SKM-1 treated with dmso at 0.1 percent for 144 hours (cell line): ENCODE measurements around the gene GH1.
"Not testable (repeated sequence)": the region's sequence is repeated elsewhere in the genome, so short reads cannot be mapped to it uniquely, and the experiment has no call there.

Source experiments
- DNase-seq: peaks from one replicate; lab custom pipeline; 2025; ENCODE audit not compliant: unreplicated experiment; lab: John Stamatoyannopoulos, UW

The GH1 gene

DNA sequence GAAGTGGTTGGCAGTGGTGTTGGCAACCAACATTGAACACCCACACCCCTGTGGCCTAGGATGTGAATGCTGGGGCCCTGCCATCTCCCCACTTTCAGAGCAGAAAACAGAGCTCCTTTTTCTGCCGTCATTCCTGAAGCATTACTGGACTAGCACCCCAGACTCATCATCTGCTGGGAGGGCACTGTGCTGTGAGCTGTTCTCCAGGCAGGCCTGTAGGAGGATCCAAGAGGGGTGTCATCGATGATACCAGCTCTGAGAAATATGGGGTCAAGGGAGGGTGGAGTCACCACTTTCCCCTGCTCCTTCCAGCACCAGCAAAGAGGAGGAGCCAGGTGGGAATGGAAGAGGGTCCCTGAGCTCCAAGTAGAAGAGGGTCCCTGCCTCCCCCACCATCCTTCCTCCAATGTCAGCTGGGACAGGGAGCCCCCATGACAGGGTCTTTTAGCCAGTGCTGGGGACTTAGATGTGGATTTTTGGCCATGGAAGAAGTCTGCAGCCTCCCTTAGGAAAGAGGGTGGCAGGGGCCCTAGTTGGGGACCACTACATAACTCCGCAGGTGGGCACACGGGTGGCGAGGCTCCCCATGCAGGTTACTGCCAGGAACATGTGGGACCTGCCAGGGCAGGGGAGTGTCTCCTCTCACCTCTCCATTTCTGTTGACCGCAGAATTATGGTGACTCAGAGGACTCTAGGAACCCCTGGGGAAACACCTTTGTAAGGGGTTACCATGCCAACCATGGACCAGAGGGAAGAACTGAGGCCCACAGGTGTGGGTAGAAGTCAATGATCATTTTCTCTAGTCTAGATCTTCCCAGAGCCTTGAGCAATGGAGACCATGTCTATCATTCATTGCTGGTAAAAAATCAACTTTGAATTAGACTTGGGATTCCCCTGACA lies 19.5 kb downstream of the GH1 start:
- DNase-seq, result not testable (repeated sequence)

- not testable (repeated sequence) for DNase-seq
Measured at GRCh38 chr17:63896524-63897354, 21.9 kb downstream of the GH1 start, which contains the start of gene CSH1. CSH1 (minus strand) TSS chr17:63896574; CDS start chr17:63896511, 63 bp downstream.

GRCh38 chr17:63894821-63895220 lies 23.8 kb downstream of the GH1 start:
- not testable (repeated sequence) for DNase-seq

DNA sequence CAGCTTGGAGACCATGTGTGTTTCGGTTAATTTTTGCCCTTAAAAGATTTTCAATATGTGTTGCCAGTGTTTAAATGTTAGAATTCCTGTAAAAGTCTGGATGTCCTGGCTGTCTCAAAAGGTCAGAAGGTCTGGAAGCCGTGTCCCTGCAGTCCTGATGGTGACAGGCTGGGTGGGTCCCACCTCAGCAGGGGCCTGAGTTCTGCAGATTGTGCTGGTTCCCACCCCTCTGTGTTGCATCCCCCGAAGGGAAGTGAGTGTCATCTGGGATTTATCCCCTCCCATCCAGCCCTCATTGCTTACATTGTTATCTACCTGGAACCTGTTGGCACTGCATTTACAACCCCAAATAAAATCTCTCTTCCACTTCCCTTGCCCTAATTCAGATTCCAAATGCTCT lies 24.6 kb downstream of the GH1 start:
- DNase-seq, result not testable (repeated sequence)

DNA sequence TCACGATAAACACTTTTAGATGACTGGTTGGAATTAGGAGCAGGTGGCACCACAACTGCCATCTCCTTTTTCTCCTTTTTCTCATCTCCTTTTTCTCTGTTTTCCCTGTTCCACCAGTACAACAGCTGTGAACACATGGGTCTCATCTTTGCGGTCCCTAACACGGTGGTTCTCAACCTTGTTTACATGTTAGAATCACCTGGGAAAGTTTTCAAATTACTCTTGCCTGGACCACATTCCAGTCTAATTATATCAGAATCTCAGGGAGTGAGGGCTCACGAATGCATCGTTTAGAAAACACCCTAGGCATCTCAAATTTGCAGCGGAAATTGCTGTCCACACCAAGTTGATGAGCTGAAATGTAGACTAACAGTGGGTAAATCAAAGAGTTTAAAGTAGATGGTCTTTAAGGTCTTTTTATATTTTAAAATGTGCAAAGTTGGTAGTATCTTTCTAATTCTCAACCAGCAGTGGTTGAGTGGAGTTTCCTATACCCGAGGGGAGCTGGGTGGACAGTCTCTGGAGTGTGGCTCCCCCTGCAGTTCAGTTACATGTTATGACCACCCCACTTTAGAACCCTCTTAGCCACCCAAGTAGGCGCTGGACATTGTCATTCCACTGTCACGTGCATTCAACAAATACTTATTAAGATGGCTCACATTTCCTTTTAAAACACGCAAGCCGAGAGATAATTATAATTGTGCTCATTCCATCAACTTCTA lies 26.2 kb downstream of the GH1 start:
- DNase-seq, result not testable (repeated sequence)

- DNase-seq, result peak; percentile 46
Measured at GRCh38 chr17:63889026-63889848, 29.4 kb downstream of the GH1 start.

- not testable (repeated sequence) for DNase-seq
Measured at GRCh38 chr17:63885119-63885518, 33.5 kb downstream of the GH1 start.

DNA sequence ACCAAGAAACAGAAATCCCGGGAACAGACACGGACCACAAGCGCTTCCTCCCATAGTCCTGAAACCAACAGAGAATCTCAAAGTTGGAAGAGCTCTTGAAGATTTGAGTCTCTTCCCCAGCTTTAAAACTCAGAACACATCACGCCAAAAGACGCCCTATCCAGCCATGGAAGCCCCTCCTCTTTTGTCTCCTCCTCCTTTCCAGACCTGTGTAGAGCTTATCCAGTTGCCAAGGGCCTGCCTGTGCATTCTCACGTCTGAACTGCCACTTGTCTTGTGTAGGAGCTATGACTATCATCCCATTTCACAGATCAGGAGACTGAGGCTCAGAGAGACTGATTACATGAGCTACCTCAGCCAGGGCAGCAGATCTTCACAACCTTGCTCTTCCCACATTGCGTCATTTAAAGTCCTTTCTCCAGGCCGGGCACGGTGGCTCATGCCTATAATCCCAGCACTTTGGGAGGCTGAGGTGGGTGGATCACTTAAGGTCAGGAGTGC lies 36.0 kb downstream of the GH1 start:
- DNase-seq, result not testable (repeated sequence)

- DNase-seq, result peak; percentile 32
Measured at GRCh38 chr17:63881935-63882601, 36.6 kb downstream of the GH1 start, which contains the start of gene GH2. GH2 (minus strand) TSS chr17:63881944; CDS start chr17:63881801, 143 bp downstream.

- not testable (repeated sequence) for DNase-seq
Measured at GRCh38 chr17:63881337-63881736, 37.3 kb downstream of the GH1 start.

GRCh38 chr17:63880706-63881105 lies 37.9 kb downstream of the GH1 start:
- no peak for DNase-seq

GRCh38 chr17:63878413-63878812 lies 40.2 kb downstream of the GH1 start:
- DNase-seq, result not testable (repeated sequence)

- not testable (repeated sequence) for DNase-seq
Measured at GRCh38 chr17:63874693-63875092, 43.9 kb downstream of the GH1 start.

DNA sequence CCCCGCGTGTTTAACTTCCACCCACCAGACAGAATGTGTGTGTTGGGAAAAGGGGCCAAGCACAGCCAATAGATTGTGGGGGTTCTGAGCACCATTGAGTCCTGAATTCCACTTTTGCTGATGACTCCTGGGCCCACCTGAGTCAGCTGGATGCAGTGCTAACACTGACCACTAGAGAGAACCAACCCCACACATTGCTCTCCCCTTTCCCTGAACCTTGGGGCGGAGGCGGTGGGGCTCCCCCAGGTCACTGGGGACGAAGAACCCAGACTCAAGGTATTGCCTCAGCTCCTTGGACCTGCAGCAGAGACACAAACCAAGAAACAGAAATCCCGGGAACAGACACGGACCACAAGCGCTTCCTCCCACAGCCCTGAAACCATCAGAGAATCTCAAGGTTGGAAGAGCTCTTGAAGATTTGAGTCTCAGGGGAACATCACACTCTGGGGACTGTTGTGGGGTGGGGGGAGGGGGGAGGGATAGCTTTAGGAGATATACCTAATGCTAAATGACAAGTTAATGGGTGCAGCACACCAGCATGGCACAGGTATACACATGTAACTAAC lies 44.5 kb downstream of the GH1 start:
- DNase-seq, result not testable (repeated sequence)

DNA sequence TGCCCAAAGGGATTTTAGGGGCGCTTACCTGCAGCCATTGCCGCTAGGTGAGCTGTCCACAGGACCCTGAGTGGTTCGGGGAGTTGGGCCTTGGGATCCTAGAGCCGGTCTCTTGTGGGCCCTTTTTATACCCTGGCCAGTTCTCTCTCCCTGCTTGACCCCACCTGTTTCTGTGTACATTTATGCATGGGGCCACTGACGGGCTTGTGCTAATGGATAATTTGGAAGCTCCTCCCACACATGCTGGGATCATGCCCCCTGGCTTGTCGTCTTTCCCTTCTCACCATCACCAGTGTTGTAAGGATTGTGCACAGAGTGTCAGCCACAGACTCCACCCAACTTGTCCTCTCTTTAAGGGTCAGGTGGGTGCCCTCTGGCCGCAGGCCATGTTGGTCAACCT lies 45.1 kb downstream of the GH1 start, which contains the start of gene CSH2:
Gene CSH2 (minus strand): TSS at position 101 of the 400 bp plus-strand sequence. CDS start 63 bp downstream, at position 38.
- not testable (repeated sequence) for DNase-seq

- DNase-seq, result not testable (repeated sequence)
Measured at GRCh38 chr17:63871646-63872365, 46.8 kb downstream of the GH1 start.

- DNase-seq, result not testable (repeated sequence)
Measured at GRCh38 chr17:63870292-63870665, 48.4 kb downstream of the GH1 start.
